B cell (primary cell): ENCODE data around the gene NT5DC4. TPM values are rescaled to one million over a fixed set of nuclear protein-coding genes. Genes with fewer than 3 reads are reported as not detected.

Source experiments
- ATAC-seq: fragments of 200-7000 bp; cut with Tn5 transposase; one replicate; pipeline ENCODE4 v1.10.0; 2021; ENCODE audit warnings: low read depth, mild to moderate bottlenecking, moderate number of reproducible peaks, moderate library complexity
- CTCF ChIA-PET: fragments of 350-600 bp; sonication (Branson Sonifier 250); formaldehyde crosslinking; loops from one replicate; lab custom pipeline; 2021; ENCODE audit warnings: antibody characterized with exemption, inconsistent platforms; lab: Charles Lee
- POLR2A ChIA-PET: fragments of 350-600 bp; sonication (Branson Sonifier 250); formaldehyde crosslinking; loops from one replicate; lab custom pipeline; 2021; ENCODE audit warnings: antibody characterized with exemption; lab: Charles Lee
- DNase-seq: peaks from one replicate; pipeline ENCODE4 v3.0.0; 2013
- H2AFZ ChIP-seq: 2 replicates; pipeline ENCODE4 v1.6.1; 2012; ENCODE audit warnings: mild to moderate bottlenecking, low read depth, low read length; ENCODE audit not compliant: insufficient read depth, poor library complexity, severe bottlenecking
- H3K27ac ChIP-seq, 2 donors: 1 replicate in 1 of 2; 2 replicates in 1 of 2; pipeline ENCODE4 v1.5.1; 2012 to 2013; ENCODE audit warnings: low read length in 2 of 2, mild to moderate bottlenecking in 2 of 2, moderate library complexity in 1 of 2
- H3K27me3 ChIP-seq, 4 experiments: fragments of 200-600 bp in 1 of 4; sonication (generic) in 1 of 4; replicated peaks in 1 of 4; 1 replicate in 2 of 4; 2 replicates in 2 of 4; pipeline versions ENCODE4 v1.6.1 to v1.7.0; 2013 to 2016; ENCODE audit warnings: low read length in 3 of 4, mild to moderate bottlenecking in 2 of 4, mixed read lengths in 1 of 4, moderate library complexity in 1 of 4; ENCODE audit not compliant: insufficient read depth in 4 of 4, control insufficient read depth in 3 of 4; ENCODE audit errors: control extremely low read depth in 1 of 4
- H3K36me3 ChIP-seq, 2 experiments: replicated peaks in 1 of 2; 1 replicate in 1 of 2; 2 replicates in 1 of 2; pipeline versions ENCODE4 v1.6.1 to v1.7.1; 2013; ENCODE audit warnings: low read length in 1 of 2; ENCODE audit not compliant: insufficient read depth in 2 of 2, control insufficient read depth in 1 of 2; ENCODE audit errors: control extremely low read depth in 1 of 2, extremely low read depth in 1 of 2
- H3K4me1 ChIP-seq, 2 donors: fragments of 200-600 bp in 1 of 2; sonication (generic) in 1 of 2; 1 replicate in 1 of 2; 2 replicates in 1 of 2; pipeline versions ENCODE4 v1.5.1 to v1.6.1; 2013 to 2017; ENCODE audit warnings: low read length in 2 of 2; ENCODE audit not compliant: control insufficient read depth in 2 of 2, insufficient read depth in 2 of 2
- H3K4me2 ChIP-seq: replicated peaks from 2 replicates; pipeline ENCODE3; 2012; ENCODE audit warnings: mild to moderate bottlenecking, low read depth, low read length; ENCODE audit not compliant: poor library complexity, severe bottlenecking
- H3K4me3 ChIP-seq, 5 experiments: fragments of 200-600 bp in 1 of 5; sonication (generic) in 1 of 5; 1 replicate in 3 of 5; 2 replicates in 2 of 5; pipeline versions ENCODE4 v1.5.1 to v1.7.0; 2011 to 2016; ENCODE audit warnings: low read length in 4 of 5, mild to moderate bottlenecking in 4 of 5, low read depth in 2 of 5, control low read depth in 1 of 5, moderate library complexity in 1 of 5; ENCODE audit not compliant: insufficient read depth in 1 of 5; ENCODE audit errors: control extremely low read depth in 1 of 5, extremely low read depth in 1 of 5
- H3K79me2 ChIP-seq: fragments of 200-600 bp; sonication (generic); one replicate; pipeline ENCODE4 v1.6.0; 2016; ENCODE audit warnings: low read length; ENCODE audit not compliant: control insufficient read depth, insufficient read depth
- H3K9ac ChIP-seq: fragments of 200-600 bp; sonication (generic); 2 replicates; pipeline ENCODE4 v1.6.1; 2017; ENCODE audit warnings: mild to moderate bottlenecking, low read length, moderate library complexity
- H3K9me3 ChIP-seq, 3 donors: one replicate each; pipeline versions ENCODE4 v1.6.1 to v1.7.1; 2013; ENCODE audit warnings: low read length in 2 of 3; ENCODE audit not compliant: control insufficient read depth in 2 of 3, insufficient read depth in 1 of 3; ENCODE audit errors: control extremely low read depth in 1 of 3
- H4K20me1 ChIP-seq: 2 replicates; pipeline ENCODE4 v1.6.0; 2012; ENCODE audit warnings: mild to moderate bottlenecking, low read length; ENCODE audit not compliant: insufficient read depth, control insufficient read depth, poor library complexity, severe bottlenecking
- H3K27ac Mint-ChIP-seq: one replicate; pipeline ENCODE4 v1.8.0; 2021; ENCODE audit warnings: mixed read lengths
- H3K27me3 Mint-ChIP-seq: one replicate; pipeline ENCODE4 v1.8.0; 2021; ENCODE audit warnings: mixed read lengths
- H3K4me1 Mint-ChIP-seq: one replicate; pipeline ENCODE4 v1.8.0; 2021; ENCODE audit warnings: mixed read lengths
- H3K4me3 Mint-ChIP-seq: one replicate; pipeline ENCODE4 v1.8.0; 2021; ENCODE audit warnings: mixed read lengths
- H3K9me3 Mint-ChIP-seq: one replicate; pipeline ENCODE4 v1.8.0; 2022; ENCODE audit warnings: mixed read lengths; ENCODE audit not compliant: insufficient read depth
- CTCF ChIP-seq: fragments of 200-600 bp; IDR thresholded peaks from one replicate; pipeline ENCODE4 v1.8.0; 2022; ENCODE audit warnings: antibody characterized with exemption, mild to moderate bottlenecking
- EZH2 ChIP-seq: IDR thresholded peaks from 2 replicates; pipeline ENCODE4 v1.6.1; 2012; ENCODE audit warnings: borderline replicate concordance, low read depth, mild to moderate bottlenecking, moderate library complexity, low read length; ENCODE audit not compliant: insufficient read depth, poor library complexity, severe bottlenecking
- WGBS: methylation state at CpG from one replicate; pipeline ENCODE4 v1.1.5; 2013; ENCODE audit warnings: missing lambda C conversion rate; ENCODE audit not compliant: insufficient coverage; 5-methylcytosine and 5-hydroxymethylcytosine counted together
- intact Hi-C: fragments of 100-400 bp; cut with micrococcal nuclease; formaldehyde crosslinking; loops from one replicate; pipeline ENCODE4 v1.10.0; 2022
- polyA plus RNA-seq: library from polyadenylated mRNA; depleted of rRNA; stranded (reverse); fragments of >200 nt; gene quantifications from 2 replicates; pipeline ENCODE4 v1.2.3, GENCODE V29; 2012
- total RNA-seq, 2 donors: library from RNA; stranded (reverse); fragments of 120-200 nt in 1 of 2; gene quantifications; 1 replicate in 1 of 2; 2 replicates in 1 of 2; pipeline versions ENCODE4 v1.2.3 to v1.2.4, GENCODE V29; 2013 to 2022

NT5DC4 gene
- total and polyA plus RNA-seq, 2 donors (not counting 1 experiment from before 2014, with no cell fraction given), result 2.0 TPM; not detected in 1

DNA sequence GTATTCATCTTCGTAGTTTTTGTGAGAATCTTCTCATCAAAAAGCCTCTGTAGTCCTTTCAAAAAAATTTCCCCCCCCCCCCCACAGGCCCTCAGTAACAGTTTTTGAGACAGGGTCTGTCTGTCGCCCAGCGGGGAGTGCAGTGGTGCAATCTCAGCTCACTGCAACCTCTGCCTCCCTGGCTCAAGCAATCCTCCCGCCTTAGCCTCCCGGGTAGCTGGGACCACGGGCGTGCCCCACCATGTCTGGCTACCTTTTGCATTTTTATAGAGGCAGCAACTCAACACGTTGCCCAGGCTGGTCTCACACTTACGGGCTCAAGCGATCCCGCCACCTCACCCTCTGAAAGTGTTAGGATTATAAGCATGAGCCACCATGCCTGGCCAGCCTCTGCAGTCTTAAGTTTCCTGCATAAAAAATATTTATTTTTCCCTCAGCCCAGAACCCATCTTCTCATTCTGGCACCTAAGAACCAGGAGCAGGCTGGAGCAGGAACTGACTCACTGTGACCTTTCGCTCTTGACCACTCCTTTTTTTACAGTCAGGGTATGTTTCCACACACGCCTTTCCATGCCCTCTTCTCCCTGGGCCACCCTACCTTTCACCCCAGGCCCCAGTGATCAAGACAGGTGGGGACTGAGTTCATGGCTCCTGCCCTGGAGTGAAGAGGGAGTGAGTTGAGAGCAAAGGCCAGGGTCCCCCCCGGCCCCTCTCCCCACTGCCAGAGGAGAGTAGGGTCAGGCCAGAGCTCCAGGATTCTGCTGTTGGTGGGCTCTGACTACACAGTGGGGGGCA, 32.5 kb upstream of the NT5DC4 start:
- ChIA-PET POLR2A (no interaction called here), CTCF (interaction anchor here (5.4 to 7.6 kb wide), 3 partner anchors 38 to 62 kb away, joined by 22 to 114 read pairs (median 25); no protein-coding TSS in a partner anchor)
- ATAC-seq, result no peak
- no peaks in the 10 kb centered on the region for H3K79me2 ChIP-seq
- H3K4me3 ChIP-seq, result no peak overlapping the region
- H3K4me1 ChIP-seq, result peaks cover 5 to 40% of the 10 kb centered on the region in 2 donors
- no peak overlapping the region for H3K27ac ChIP-seq
- no peak overlapping the region for H2AFZ ChIP-seq
- TF ChIP-seq EZH2 (no peak), CTCF (no peak)
- Mint-ChIP-seq H3K4me3 (no peak overlapping the region), H3K27ac (no peak overlapping the region), H3K9me3 (no peaks in the 10 kb centered on the region), H3K4me1 (peaks cover 28% of the 10 kb centered on the region), H3K27me3 (no peaks in the 10 kb centered on the region)
- no peaks in the 10 kb centered on the region for H4K20me1 ChIP-seq
- intact Hi-C loops, result no loop called here
- no peaks in the 10 kb centered on the region for H3K36me3 ChIP-seq
- DNase-seq, result no peak
- H3K9ac ChIP-seq, result no peak overlapping the region
- no peaks in the 10 kb centered on the region for H3K9me3 ChIP-seq
- WGBS, result 93% methylated on average over 13 of the region's 14 CpGs
- H3K4me2 ChIP-seq, result no peak overlapping the region
- H3K27me3 ChIP-seq, result no peaks in the 10 kb centered on the region

GRCh38 chr2:112690853-112691401, 29.9 kb upstream of the NT5DC4 start:
- H3K9me3 Mint-ChIP-seq, result no peaks in the 10 kb centered on the region
- ChIA-PET CTCF (interaction anchor here (0.7 to 7.6 kb wide), 15 partner anchors 9 to 210 kb away, joined by 3 to 114 read pairs (median 6); partner anchors contain the start of gene SLC20A1), POLR2A (interaction anchor here (0.9 to 1.4 kb wide), 3 partner anchors 17 to 64 kb away, joined by 3 to 4 read pairs (median 3); no protein-coding TSS in a partner anchor)
- Histone ChIP-seq H2AFZ (peak overlapping the region; percentile 78), H3K79me2 (no peaks in the 10 kb centered on the region), H3K4me1 (peaks cover 5 to 30% of the 10 kb centered on the region in 2 donors), H3K4me2 (peak overlapping the region; percentile 54), H4K20me1 (no peaks in the 10 kb centered on the region), H3K9ac (peak overlapping the region; percentile 31), H3K36me3 (no peaks in the 10 kb centered on the region), H3K27me3 (no peaks in the 10 kb centered on the region), H3K9me3 (no peaks in the 10 kb centered on the region), H3K4me3 (peak overlapping the region in 1 of 5 experiments; percentile 18), H3K27ac (no peak overlapping the region)
- no peaks in the 10 kb centered on the region for H3K27me3 Mint-ChIP-seq
- intact Hi-C loops, result loop anchor here (1.0 to 5.0 kb wide), 2 partner anchors 36 to 65 kb away; no protein-coding TSS in a partner anchor
- H3K4me1 Mint-ChIP-seq, result peaks cover 23% of the 10 kb centered on the region
- TF ChIP-seq CTCF (peak; percentile 71), EZH2 (no peak)
- ATAC-seq (peak; percentile 91), DNase-seq (peak; percentile 73)
- H3K27ac Mint-ChIP-seq, result peak overlapping the region; percentile 68
- WGBS, result 17% methylated on average over 7 of the region's 9 CpGs
- peak overlapping the region; percentile 69 for H3K4me3 Mint-ChIP-seq
